Tibial nerve (tissue), 4 donors: Measurements from ENCODE around the gene CIAO2B.

ENCODE experiments used
- CTCF ChIP-seq, 5 experiments: fragments of 200-600 bp in 3 of 5; fragments of 450-650 bp in 2 of 5; sonication (generic) in 3 of 5; IDR thresholded peaks; one replicate each; pipeline ENCODE4 v1.5.1; 2016 to 2019; ENCODE audit warnings: antibody characterized with exemption in 5 of 5, mild to moderate bottlenecking in 3 of 5, moderate library complexity in 2 of 5
- EP300 ChIP-seq, 2 donors: sonication (generic); formaldehyde crosslinking; IDR thresholded peaks; one replicate each; pipeline ENCODE4 v1.6.1; 2017; ENCODE audit warnings: antibody characterized with exemption in 2 of 2, mild to moderate bottlenecking in 1 of 2
- POLR2A ChIP-seq, 2 donors: fragments of 450-650 bp; IDR thresholded peaks; one replicate each; pipeline ENCODE4 v1.6.1; 2017; ENCODE audit warnings: antibody characterized with exemption in 2 of 2, mild to moderate bottlenecking in 2 of 2, moderate library complexity in 2 of 2

GRCh38 chr16:66895999-66896398 is 38.2 kb downstream of the CIAO2B start:
- TF ChIP-seq POLR2A (IDR thresholded peaks at IDR 0.05), result no peak
- no peak for TF ChIP-seq CTCF (IDR thresholded peaks at IDR 0.05)
- TF ChIP-seq EP300 (IDR thresholded peaks at IDR 0.05), result no peak
